GM12801 (cell line): Measurements from ENCODE around the gene TMEM100.

Source experiments
- TF ChIP-seq, protein P1 (sequence below): IDR thresholded peaks from one replicate; pipeline ENCODE4 v1.5.1; 2011; ENCODE audit warnings: control low read depth; ENCODE audit not compliant: insufficient read length; ENCODE audit errors: extremely low read depth

The TMEM100 gene

DNA sequence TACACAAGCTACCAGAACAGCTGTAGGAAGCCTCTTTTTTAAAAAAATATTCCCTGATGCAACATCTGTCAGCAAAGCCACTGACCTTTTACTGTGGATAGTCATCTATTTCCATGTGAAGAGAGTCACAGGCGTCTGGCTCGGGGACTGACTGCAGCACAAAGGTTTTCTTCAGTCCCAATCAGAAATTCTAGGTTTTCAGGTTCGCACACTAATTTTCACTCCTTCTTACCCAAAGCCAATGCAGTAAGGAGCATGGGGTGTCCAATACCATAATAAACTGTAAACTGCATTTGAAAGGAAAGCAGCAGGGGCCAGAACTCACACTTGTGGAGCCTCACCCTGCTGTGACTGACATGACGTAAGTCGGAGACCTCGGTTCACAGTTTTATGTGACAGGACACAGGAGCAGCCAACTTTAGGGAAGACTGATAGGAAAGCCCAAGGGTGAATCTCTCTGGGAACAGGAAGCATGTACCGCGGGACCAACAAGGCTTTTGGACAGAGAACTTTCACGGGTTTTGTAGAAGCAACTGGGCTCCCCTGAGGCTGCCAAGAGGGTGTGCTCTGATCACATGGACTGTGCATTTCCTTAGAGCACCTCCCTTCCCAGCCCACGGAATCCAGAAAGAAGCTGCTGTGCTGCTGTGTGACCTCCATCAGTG, 9.1 kb upstream of the TMEM100 start:
- TF ChIP-seq, protein P1, sequence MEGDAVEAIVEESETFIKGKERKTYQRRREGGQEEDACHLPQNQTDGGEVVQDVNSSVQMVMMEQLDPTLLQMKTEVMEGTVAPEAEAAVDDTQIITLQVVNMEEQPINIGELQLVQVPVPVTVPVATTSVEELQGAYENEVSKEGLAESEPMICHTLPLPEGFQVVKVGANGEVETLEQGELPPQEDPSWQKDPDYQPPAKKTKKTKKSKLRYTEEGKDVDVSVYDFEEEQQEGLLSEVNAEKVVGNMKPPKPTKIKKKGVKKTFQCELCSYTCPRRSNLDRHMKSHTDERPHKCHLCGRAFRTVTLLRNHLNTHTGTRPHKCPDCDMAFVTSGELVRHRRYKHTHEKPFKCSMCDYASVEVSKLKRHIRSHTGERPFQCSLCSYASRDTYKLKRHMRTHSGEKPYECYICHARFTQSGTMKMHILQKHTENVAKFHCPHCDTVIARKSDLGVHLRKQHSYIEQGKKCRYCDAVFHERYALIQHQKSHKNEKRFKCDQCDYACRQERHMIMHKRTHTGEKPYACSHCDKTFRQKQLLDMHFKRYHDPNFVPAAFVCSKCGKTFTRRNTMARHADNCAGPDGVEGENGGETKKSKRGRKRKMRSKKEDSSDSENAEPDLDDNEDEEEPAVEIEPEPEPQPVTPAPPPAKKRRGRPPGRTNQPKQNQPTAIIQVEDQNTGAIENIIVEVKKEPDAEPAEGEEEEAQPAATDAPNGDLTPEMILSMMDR, result no peak

DNA sequence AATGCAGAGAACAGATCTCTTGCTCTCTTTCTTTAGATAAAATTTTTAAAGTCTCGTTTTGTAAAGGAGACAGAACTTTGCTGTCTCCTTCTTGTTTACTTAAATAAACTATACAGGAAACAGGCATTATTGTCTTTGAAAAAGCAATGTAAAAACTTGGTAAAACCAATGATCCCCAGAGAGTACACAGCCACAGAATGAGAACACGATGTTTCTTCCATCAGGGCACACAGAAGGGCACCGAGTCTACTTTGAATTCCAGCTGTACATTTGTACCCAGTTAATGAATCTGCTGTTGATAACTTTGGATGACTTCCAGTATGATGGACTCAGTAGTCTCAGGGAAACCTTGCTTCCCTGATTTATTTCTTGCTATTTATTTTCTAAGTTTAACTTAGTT, 8.1 kb upstream of the TMEM100 start:
- TF ChIP-seq, protein P1, result no peak

DNA sequence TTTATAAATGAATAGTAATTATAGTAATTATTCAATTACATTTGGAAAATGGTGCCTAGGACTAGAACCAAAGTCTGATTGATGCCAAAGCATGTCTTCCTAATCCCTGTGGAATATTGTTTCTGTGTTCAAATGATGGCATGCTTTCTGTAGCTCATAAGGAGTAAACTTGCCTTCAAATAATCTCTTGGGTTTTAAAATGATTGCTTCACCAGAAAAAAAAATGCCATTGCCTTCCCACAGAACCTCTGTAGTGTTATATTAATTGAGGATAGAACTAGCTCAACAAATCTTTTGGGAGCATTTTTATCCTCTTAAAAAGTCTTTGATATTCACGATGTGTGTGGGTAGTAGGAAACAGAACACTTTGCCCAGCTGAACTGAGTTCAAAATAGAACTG, 7.7 kb upstream of the TMEM100 start:
- TF ChIP-seq, protein P1, result no peak

DNA sequence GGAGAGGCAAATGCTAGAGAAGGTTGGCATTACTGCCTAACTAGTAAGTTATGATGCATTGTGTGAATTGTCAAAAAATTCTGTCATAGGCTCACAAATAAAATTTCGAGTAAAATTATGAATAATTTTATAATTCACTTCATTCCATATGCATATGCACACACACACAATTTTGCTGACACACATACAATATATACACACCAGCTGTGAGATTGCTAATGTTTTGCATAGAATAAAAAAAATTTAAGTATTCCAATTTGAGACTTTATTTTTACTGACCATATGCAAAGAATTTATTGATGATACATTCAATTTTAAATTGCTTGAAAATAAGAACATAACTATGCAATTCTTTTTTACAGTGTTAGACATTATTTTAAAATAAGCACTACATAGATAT, 6.8 kb upstream of the TMEM100 start:
- TF ChIP-seq, protein P1, result no peak

DNA sequence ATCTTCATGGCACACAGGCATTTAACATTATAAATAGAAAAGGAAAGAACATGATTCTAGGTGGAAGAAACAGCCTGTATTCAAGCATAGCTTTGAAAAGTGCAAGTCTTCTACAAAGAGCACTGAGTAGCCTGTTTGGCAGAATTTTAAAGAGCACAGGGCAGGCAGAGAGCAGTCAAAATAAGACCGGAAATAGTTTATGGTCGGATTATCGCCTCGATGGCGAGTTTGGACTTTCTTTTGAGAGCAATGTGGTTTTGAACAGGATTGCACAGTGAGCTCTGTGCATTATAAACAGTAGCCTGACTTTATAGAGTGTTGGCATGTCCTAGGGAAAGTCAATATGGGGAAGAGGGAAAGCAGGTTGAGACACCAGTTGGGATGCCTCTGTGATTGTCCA, 6.2 kb upstream of the TMEM100 start:
- TF ChIP-seq, protein P1, result no peak

DNA sequence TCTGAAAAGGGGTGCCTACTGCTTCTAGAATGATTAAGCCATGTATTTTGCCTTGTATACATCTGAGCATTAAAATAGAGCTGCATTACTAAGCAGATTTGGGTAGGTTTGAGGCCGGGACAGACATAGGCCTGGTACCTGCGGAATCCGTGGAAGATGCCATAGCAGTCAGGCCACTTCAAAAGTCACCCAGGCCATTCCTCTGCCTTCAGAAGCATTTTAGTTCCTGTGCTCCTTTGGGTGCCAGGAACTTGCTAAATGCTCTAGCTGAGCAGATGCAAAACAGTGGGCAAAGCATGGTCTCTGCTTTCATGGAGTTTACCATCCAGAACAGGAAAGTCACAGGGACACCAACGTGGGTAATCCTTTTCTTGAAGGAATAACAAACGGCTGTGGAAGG, 5.7 kb upstream of the TMEM100 start:
- TF ChIP-seq, protein P1, result no peak

DNA sequence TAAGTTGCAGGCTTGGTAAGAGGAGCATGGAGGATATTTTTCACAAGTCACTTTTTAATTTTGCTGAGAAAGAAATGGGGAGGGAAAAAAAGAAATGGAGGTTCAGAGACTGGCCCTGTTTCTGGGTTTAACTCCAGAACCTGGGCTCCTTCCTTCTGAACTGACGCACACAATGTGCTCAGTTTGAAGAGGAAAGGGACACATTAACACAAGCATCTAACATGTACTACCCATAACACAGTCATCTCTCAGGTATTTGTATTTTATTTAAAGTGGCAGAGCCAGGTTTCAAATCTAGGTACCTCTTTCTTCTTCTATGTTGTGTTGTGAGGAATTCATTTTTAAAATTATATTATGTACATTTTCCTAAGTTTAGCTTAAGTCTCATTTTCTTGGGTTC, 5.3 kb upstream of the TMEM100 start:
- TF ChIP-seq, protein P1, result no peak
